GM12878 (cell line): Measurements from ENCODE around the gene SLC4A5. TPM values are rescaled to one million over a fixed set of nuclear protein-coding genes. Genes with fewer than 3 reads are reported as not detected.

ENCODE experiments used
- ATAC-seq: fragments of 200-7000 bp; cut with Tn5 transposase; 3 replicates; pipeline ENCODE4 v1.9.1; 2020; ENCODE audit warnings: mild to moderate bottlenecking, moderate library complexity
- BruUV-seq: library from RNA; stranded (reverse); fragments of 400-500 nt; replicated peaks from 2 replicates; lab custom pipeline; 2021; lab: Mats Ljungman, UMichigan
- CTCF ChIA-PET: fragments of 300-600 bp; sonication (Branson Sonifier 250); formaldehyde crosslinking; extraction: SDS; loops from one replicate; lab custom pipeline; 2021; ENCODE audit warnings: inconsistent platforms; lab: Yijun Ruan, JAX
- POLR2A ChIA-PET: fragments of 350-600 bp; formaldehyde crosslinking; extraction: SDS; loops from one replicate; lab custom pipeline; 2021; ENCODE audit warnings: inconsistent platforms; lab: Charles Lee
- RAD21 ChIA-PET: fragments of 300-600 bp; sonication (Branson Sonifier 250); formaldehyde crosslinking; loops from one replicate; lab custom pipeline; 2023; ENCODE audit warnings: antibody characterized with exemption; ENCODE audit not compliant: unreplicated experiment; lab: Charles Lee
- SMC1A ChIA-PET: fragments of 300-600 bp; sonication (Branson Sonifier 250); formaldehyde crosslinking; loops from one replicate; lab custom pipeline; 2023; ENCODE audit not compliant: unreplicated experiment, uncharacterized antibody; lab: Charles Lee
- DNase-seq: peaks from one replicate; pipeline ENCODE4 v3.0.0-alpha.2; 2011; ENCODE audit warnings: low read depth, low spot score
- FAIRE-seq: peaks from 3 replicates; lab custom pipeline; 2011; peaks lifted over from hg19 to GRCh38; lab: Jason Lieb, UNC
- H2AFZ ChIP-seq: 2 replicates; pipeline ENCODE4 v1.6.0; 2011; ENCODE audit warnings: low read depth, low read length, control low read depth; ENCODE audit not compliant: control insufficient read depth
- H3K27ac ChIP-seq: 2 replicates; pipeline ENCODE4 v1.5.1; 2011; ENCODE audit warnings: control low read depth; ENCODE audit not compliant: control insufficient read depth, insufficient read depth
- H3K27me3 ChIP-seq, 2 experiments: replicated peaks in 1 of 2; 2 replicates each; pipeline versions ENCODE4 v1.6.0 to v1.6.1; 2011; ENCODE audit warnings: low read length in 1 of 2; ENCODE audit not compliant: control insufficient read depth in 2 of 2, insufficient read depth in 2 of 2
- H3K36me3 ChIP-seq, 2 experiments: 2 replicates each; pipeline ENCODE4 v1.5.1; 2011; ENCODE audit warnings: low read length in 1 of 2; ENCODE audit not compliant: control insufficient read depth in 2 of 2, insufficient read depth in 2 of 2
- H3K4me1 ChIP-seq: 2 replicates; pipeline ENCODE4 v1.6.1; 2011; ENCODE audit warnings: mild to moderate bottlenecking, low read length, moderate library complexity, mixed read lengths; ENCODE audit not compliant: control insufficient read depth, insufficient read depth
- H3K4me2 ChIP-seq: 2 replicates; pipeline ENCODE4 v1.6.0; 2011; ENCODE audit warnings: control low read depth; ENCODE audit not compliant: control insufficient read depth, insufficient read depth
- H3K4me3 ChIP-seq: fragments of 200-600 bp; sonication (generic); 2 replicates; pipeline ENCODE4 v1.5.1; 2016
- H3K79me2 ChIP-seq: 2 replicates; pipeline ENCODE4 v1.6.0; 2011; ENCODE audit warnings: low read length; ENCODE audit not compliant: control insufficient read depth, insufficient read depth
- H3K9ac ChIP-seq: 2 replicates; pipeline ENCODE4 v1.8.0; 2011; ENCODE audit warnings: low read length, control low read depth, mixed read lengths; ENCODE audit not compliant: control insufficient read depth, insufficient read depth
- H3K9me3 ChIP-seq: replicated peaks from 3 replicates; pipeline ENCODE4 v1.5.1; 2011; ENCODE audit warnings: mild to moderate bottlenecking, low read length; ENCODE audit not compliant: control insufficient read depth, insufficient read depth
- H4K20me1 ChIP-seq: 2 replicates; pipeline ENCODE4 v1.6.0; 2011; ENCODE audit not compliant: control insufficient read depth, insufficient read depth
- BMI1 ChIP-seq: fragments of 450-650 bp; IDR thresholded peaks from 2 replicates; pipeline ENCODE4 v1.6.1; 2016; ENCODE audit warnings: mild to moderate bottlenecking, moderate library complexity, borderline replicate concordance
- CREB1 ChIP-seq: IDR thresholded peaks from 2 replicates; pipeline ENCODE4 v1.6.1; 2012; ENCODE audit warnings: low read depth, mild to moderate bottlenecking, inconsistent platforms
- IKZF1 ChIP-seq: fragments of 450-650 bp; conservative IDR thresholded peaks from 2 replicates; pipeline ENCODE4 v1.6.1; 2017; ENCODE audit warnings: antibody characterized with exemption, mild to moderate bottlenecking
- IRF4 ChIP-seq: IDR thresholded peaks from 2 replicates; pipeline ENCODE4 v1.6.1; 2011; ENCODE audit warnings: low read depth, low read length
- PAX5 ChIP-seq: IDR thresholded peaks from 2 replicates; pipeline ENCODE4 v1.6.1; 2011; ENCODE audit warnings: low read depth, low read length, borderline replicate concordance
- RBBP5 ChIP-seq: fragments of 200-600 bp; sonication (generic); conservative IDR thresholded peaks from 2 replicates; pipeline ENCODE4 v1.6.1; 2016
- TCF3 ChIP-seq: IDR thresholded peaks from 2 replicates; pipeline ENCODE4 v1.6.1; 2012; ENCODE audit warnings: low read depth, mild to moderate bottlenecking, low read length, borderline replicate concordance; ENCODE audit not compliant: insufficient read depth
- TCF7 ChIP-seq: IDR thresholded peaks from 2 replicates; pipeline ENCODE4 v1.6.1; 2014; ENCODE audit warnings: antibody characterized with exemption, borderline replicate concordance
- WGBS: methylation state at CpG from one replicate; pipeline ENCODE4 v1.1.6; 2016; ENCODE audit warnings: low lambda C conversion rate; ENCODE audit not compliant: insufficient replicate concordance, insufficient coverage; ENCODE audit errors: missing lambda C conversion rate; 5-methylcytosine and 5-hydroxymethylcytosine counted together
- in situ Hi-C: fragments of 300-500 bp; cut with MboI; formaldehyde crosslinking; loops from 9 replicates; pipeline ENCODE4 v1.14.3; 2018; ENCODE audit warnings: mixed read lengths
- intact Hi-C: fragments of 100-400 bp; cut with micrococcal nuclease; formaldehyde crosslinking; loops from one replicate; pipeline ENCODE4 v1.14.2; 2022; ENCODE audit not compliant: unreplicated experiment
- polyA plus RNA-seq, 11 experiments: library from polyadenylated mRNA; depleted of rRNA in 4 of 11; unstranded in 6 of 11; stranded (reverse) in 5 of 11; fragments of >200 nt; fragmentation: Nextera tagmentation in 4 of 11; fragmentation: Illumina TruSeq in 1 of 11; extraction: Ambion mirVana in 4 of 11; extraction: Trizol in 1 of 11; gene quantifications; 1 replicate in 1 of 11; 2 replicates in 10 of 11; pipeline versions ENCODE4 v1.2.1 to v1.2.3, GENCODE V29; 2011 to 2016; ENCODE audit warnings: inconsistent platforms in 2 of 11, missing spikeins in 2 of 11, low read depth in 1 of 11
- total RNA-seq, 4 experiments: library from RNA; depleted of rRNA in 3 of 4; stranded (reverse); fragments of >200 nt in 3 of 4; fragmentation: Illumina TruSeq in 1 of 4; extraction: Trizol in 1 of 4; gene quantifications; 2 replicates each; pipeline versions ENCODE4 v1.2.1 to v1.2.3, GENCODE V29; 2013 to 2021
- TF ChIP-seq, protein P1 (sequence below): fragments of 450-650 bp; IDR thresholded peaks from 2 replicates; pipeline ENCODE4 v1.6.1; 2016; ENCODE audit warnings: mild to moderate bottlenecking
- TF ChIP-seq, protein P2 (sequence below): fragments of 450-650 bp; IDR thresholded peaks from 2 replicates; pipeline ENCODE4 v1.6.1; 2017; ENCODE audit warnings: antibody characterized with exemption, mild to moderate bottlenecking, moderate library complexity

SLC4A5 gene
- total and polyA plus RNA-seq, 10 of the 15 experiments (the other 5 are each of a cell fraction or from before 2014, with no cell fraction given): 0.15 to 4.7 (median 1.6) TPM

DNA sequence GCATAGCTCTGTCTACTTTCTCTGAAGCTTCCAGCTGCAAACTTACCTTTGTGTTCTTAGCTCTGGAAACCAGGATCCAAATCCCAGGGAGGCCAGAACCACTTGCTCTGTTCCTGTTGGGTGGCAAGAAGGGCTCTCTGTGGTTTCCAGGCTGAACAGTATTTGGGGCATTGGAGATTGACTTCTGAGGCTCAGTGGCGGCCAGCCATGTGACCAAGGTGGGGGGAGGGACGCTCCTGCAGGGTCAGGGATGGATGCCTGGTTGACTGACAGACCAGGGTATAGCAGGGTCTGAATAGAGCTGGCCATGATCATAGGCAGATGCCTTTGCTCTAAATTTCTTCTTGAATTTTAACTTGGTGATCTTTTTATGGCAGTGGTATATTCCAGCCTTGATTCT, 15.1 kb downstream of the SLC4A5 start:
- H3K27me3 ChIP-seq: no peaks in the 10 kb centered on the region
- no peak overlapping the region for H3K27ac ChIP-seq
- no peaks in the 10 kb centered on the region for H3K9me3 ChIP-seq
- no peaks in the 10 kb centered on the region for H3K4me1 ChIP-seq
- no peak for ATAC-seq
- 18% methylated on average over 2 of the region's 2 CpGs for WGBS
- H3K36me3 ChIP-seq: no peaks in the 10 kb centered on the region
- ChIA-PET RAD21 (no interaction called here), POLR2A (interaction anchor here (0.6 kb wide), 1 partner anchor 182 kb away, joined by 4 read pairs; no protein-coding TSS in a partner anchor), SMC1A (interaction anchor here (0.7 to 1.7 kb wide), 5 partner anchors 38 to 290 kb away, joined by 3 to 5 read pairs (median 4); no protein-coding TSS in a partner anchor), CTCF (interaction anchor here (0.5 to 2.5 kb wide), 6 partner anchors 13 to 260 kb away, joined by 3 to 14 read pairs (median 4); no protein-coding TSS in a partner anchor)
- no peak overlapping the region for H3K4me3 ChIP-seq
- no peaks in the 10 kb centered on the region for H3K79me2 ChIP-seq
- no peak overlapping the region for H3K4me2 ChIP-seq
- FAIRE-seq: no peak
- no peak overlapping the region for H2AFZ ChIP-seq
- no peaks in the 10 kb centered on the region for H4K20me1 ChIP-seq
- no peak overlapping the region for H3K9ac ChIP-seq
- DNase-seq: no peak
- no TSS peak for BruUV-seq
- in situ Hi-C loops: no loop called here
- intact Hi-C loops: no loop called here
- TF ChIP-seq IKZF1: no peak
- TF ChIP-seq BMI1: no peak
- no peak for TF ChIP-seq IRF4
- no peak for TF ChIP-seq PAX5
- TF ChIP-seq, protein P1, sequence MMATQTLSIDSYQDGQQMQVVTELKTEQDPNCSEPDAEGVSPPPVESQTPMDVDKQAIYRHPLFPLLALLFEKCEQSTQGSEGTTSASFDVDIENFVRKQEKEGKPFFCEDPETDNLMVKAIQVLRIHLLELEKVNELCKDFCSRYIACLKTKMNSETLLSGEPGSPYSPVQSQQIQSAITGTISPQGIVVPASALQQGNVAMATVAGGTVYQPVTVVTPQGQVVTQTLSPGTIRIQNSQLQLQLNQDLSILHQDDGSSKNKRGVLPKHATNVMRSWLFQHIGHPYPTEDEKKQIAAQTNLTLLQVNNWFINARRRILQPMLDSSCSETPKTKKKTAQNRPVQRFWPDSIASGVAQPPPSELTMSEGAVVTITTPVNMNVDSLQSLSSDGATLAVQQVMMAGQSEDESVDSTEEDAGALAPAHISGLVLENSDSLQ: 0 out of 2 replicates have a peak, but pooled peaks have one; percentile 8
- no peak for TF ChIP-seq CREB1
- TF ChIP-seq, all 136 proteins: peak for 1

- no peaks in the 10 kb centered on the region for H3K27me3 ChIP-seq
- no peaks in the 10 kb centered on the region for H3K36me3 ChIP-seq
- no peak for ATAC-seq
- CTCF ChIA-PET: interaction anchor here (0.5 to 5.1 kb wide), 5 partner anchors 7 to 115 kb away, joined by 3 to 72 read pairs (median 5); no protein-coding TSS in a partner anchor
- WGBS: 55% methylated on average over 1 of the region's 1 CpG
- no TSS peak for BruUV-seq
- SMC1A ChIA-PET: interaction anchor here (0.8 to 1.7 kb wide), 4 partner anchors 37 to 225 kb away, joined by 3 to 5 read pairs (median 4); no protein-coding TSS in a partner anchor
- no peaks in the 10 kb centered on the region for H3K4me1 ChIP-seq
- H3K4me2 ChIP-seq: no peak overlapping the region
- no peaks in the 10 kb centered on the region for H4K20me1 ChIP-seq
- no peak for FAIRE-seq
- H3K79me2 ChIP-seq: no peaks in the 10 kb centered on the region
- intact Hi-C loops: no loop called here
- no peak overlapping the region for H3K4me3 ChIP-seq
- POLR2A ChIA-PET: interaction anchor here (0.6 kb wide), 1 partner anchor 182 kb away, joined by 4 read pairs; no protein-coding TSS in a partner anchor
- RAD21 ChIA-PET: no interaction called here
- H3K9me3 ChIP-seq: no peaks in the 10 kb centered on the region
- DNase-seq: no peak
- no peak overlapping the region for H3K9ac ChIP-seq
- no peak overlapping the region for H2AFZ ChIP-seq
- H3K27ac ChIP-seq: no peak overlapping the region
- in situ Hi-C loops: no loop called here
- TF ChIP-seq, protein P2, sequence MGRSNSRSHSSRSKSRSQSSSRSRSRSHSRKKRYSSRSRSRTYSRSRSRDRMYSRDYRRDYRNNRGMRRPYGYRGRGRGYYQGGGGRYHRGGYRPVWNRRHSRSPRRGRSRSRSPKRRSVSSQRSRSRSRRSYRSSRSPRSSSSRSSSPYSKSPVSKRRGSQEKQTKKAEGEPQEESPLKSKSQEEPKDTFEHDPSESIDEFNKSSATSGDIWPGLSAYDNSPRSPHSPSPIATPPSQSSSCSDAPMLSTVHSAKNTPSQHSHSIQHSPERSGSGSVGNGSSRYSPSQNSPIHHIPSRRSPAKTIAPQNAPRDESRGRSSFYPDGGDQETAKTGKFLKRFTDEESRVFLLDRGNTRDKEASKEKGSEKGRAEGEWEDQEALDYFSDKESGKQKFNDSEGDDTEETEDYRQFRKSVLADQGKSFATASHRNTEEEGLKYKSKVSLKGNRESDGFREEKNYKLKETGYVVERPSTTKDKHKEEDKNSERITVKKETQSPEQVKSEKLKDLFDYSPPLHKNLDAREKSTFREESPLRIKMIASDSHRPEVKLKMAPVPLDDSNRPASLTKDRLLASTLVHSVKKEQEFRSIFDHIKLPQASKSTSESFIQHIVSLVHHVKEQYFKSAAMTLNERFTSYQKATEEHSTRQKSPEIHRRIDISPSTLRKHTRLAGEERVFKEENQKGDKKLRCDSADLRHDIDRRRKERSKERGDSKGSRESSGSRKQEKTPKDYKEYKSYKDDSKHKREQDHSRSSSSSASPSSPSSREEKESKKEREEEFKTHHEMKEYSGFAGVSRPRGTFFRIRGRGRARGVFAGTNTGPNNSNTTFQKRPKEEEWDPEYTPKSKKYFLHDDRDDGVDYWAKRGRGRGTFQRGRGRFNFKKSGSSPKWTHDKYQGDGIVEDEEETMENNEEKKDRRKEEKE: no peak
- TF ChIP-seq RBBP5: no peak
- no peak for TF ChIP-seq TCF7
- no peak for TF ChIP-seq TCF3
- TF ChIP-seq, all 136 proteins: peak for 0
Measured at GRCh38 chr2:74327627-74328026, 15.6 kb downstream of the SLC4A5 start.
